Retinal pigment epithelial cell (primary cell): ENCODE data around the gene AP1B1.

Experiments used
- DNase-seq: peaks from one replicate; pipeline ENCODE4 v3.0.0-alpha.2; 2010; ENCODE audit warnings: low read depth
- H3K4me3 ChIP-seq: 2 replicates; pipeline ENCODE4 v1.5.1; 2011; ENCODE audit warnings: mild to moderate bottlenecking, low read length, control low read depth, moderate library complexity
- TF ChIP-seq, protein P1 (sequence below): conservative IDR thresholded peaks from 2 replicates; pipeline ENCODE4 v1.5.1; 2011; ENCODE audit warnings: low read depth, low read length, control low read depth, inconsistent platforms

AP1B1 gene

DNA sequence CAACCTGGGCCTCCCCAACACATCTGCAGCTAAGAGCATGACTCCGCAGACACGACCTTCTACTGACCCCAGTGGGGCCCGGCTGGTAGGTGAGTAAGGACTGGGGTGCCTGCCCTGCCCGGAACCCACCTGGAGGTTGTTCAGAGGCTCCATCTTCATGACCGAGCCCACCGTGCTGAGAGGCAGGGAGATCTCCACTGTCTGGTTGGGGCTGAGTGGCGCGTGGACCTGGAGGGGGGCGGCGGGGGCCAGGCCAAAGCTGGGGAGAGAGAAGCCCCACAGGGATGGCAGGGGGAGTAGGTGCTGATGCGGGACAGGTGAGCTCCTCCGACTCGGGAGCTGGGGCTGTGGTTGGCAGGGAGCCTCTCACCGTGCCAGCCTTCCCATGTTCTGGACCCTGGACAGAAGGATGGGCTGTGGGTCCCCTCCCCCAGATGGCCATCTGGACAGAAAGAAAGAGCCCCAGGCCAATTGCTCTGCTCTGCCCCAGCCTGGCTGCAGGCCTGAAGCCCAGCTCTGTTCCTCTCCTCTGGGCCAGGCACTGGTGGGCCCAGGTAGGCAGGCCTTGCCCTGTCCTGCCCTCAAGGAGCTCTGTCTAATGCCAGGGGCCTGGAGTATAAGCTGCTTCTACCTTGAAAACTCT, 56.6 kb downstream of the AP1B1 start:
- TF ChIP-seq, protein P1, sequence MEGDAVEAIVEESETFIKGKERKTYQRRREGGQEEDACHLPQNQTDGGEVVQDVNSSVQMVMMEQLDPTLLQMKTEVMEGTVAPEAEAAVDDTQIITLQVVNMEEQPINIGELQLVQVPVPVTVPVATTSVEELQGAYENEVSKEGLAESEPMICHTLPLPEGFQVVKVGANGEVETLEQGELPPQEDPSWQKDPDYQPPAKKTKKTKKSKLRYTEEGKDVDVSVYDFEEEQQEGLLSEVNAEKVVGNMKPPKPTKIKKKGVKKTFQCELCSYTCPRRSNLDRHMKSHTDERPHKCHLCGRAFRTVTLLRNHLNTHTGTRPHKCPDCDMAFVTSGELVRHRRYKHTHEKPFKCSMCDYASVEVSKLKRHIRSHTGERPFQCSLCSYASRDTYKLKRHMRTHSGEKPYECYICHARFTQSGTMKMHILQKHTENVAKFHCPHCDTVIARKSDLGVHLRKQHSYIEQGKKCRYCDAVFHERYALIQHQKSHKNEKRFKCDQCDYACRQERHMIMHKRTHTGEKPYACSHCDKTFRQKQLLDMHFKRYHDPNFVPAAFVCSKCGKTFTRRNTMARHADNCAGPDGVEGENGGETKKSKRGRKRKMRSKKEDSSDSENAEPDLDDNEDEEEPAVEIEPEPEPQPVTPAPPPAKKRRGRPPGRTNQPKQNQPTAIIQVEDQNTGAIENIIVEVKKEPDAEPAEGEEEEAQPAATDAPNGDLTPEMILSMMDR = no peak
- no peak for DNase-seq
- no peak overlapping the region for H3K4me3 ChIP-seq

DNA sequence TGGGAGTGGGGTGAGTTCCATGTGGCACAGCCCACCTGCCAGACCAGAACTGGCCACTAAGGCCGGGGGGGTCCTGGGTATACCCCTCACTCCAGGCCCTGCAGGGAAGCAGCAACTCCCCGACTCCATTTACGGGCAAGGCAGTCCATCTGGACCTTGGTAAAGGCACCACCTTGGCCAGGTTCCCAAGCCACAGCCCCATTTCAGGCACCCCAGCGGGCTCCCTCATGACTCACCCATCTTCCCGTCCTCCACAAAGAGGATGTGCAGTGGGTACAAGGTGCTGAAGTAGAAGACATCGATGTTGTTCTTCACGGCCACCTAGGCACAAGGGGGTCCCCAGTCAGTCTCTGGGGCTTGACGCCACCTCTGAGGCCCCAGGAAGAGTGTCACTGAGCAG, 57.2 kb downstream of the AP1B1 start:
- DNase-seq = no peak
- H3K4me3 ChIP-seq = no peak overlapping the region
- TF ChIP-seq, protein P1 = no peak

DNA sequence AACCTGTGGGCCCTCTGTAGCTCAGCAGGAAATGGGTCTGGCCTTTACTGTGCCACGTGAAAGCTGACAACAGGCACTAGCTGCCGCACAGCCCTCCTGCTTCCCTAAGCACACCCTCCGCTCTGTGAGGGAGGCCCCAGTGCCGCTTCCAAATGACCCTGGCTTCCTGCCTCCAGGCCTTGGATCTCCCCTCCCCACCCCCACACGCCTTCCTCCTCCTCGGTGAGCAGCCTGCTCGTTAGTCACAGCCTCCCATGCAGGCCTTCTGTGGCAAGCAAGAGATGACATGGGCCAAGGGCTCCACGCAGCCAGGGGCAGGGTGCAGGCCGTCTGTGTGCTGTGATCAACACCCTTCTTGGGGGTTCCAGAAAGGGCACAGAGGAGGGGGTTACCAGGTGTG, 57.6 kb downstream of the AP1B1 start:
- H3K4me3 ChIP-seq = no peak overlapping the region
- no peak for DNase-seq
- TF ChIP-seq, protein P1 = no peak

DNA sequence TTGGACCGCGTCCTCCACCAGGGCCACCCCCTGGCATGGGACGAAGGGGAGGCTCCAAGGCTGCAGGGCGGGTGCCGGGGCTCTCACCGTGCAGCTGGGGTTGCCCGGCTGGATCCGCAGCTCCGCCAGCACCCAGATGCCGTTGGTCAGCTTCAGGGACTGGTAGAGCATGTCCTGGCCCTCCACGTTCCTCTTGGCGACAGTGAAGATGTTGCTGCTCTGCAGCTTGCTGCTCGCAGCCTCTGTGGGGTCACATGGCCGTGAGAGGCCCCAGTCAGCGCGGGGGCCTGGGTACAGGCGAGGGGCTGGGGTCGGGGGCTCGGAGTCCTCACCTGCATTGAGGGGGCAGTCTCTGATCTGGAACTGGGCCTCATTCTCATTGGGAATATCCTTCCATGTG, 58.1 kb downstream of the AP1B1 start:
- H3K4me3 ChIP-seq = no peak overlapping the region
- no peak for DNase-seq
- TF ChIP-seq, protein P1 = no peak

DNA sequence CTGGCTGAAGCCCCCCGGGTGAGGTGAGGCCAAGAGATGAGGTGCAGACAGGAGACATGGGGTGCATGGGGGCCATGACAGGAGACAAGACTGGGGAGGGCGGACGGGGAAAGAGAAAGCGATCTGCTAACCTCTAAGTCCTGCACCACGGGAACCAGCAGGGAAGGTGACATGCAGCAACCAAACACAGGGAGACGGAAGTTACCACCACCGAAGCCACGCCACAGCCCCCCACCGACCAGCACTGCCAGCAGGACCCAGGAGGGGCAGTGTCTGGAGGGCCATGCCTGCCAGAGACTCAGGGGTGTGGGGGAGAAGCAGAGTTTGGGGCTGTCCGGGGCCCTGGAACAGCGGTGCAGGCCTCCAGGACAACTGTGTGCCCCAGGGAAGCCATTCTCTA, 58.8 kb downstream of the AP1B1 start:
- DNase-seq = no peak
- no peak overlapping the region for H3K4me3 ChIP-seq
- TF ChIP-seq, protein P1 = no peak

DNA sequence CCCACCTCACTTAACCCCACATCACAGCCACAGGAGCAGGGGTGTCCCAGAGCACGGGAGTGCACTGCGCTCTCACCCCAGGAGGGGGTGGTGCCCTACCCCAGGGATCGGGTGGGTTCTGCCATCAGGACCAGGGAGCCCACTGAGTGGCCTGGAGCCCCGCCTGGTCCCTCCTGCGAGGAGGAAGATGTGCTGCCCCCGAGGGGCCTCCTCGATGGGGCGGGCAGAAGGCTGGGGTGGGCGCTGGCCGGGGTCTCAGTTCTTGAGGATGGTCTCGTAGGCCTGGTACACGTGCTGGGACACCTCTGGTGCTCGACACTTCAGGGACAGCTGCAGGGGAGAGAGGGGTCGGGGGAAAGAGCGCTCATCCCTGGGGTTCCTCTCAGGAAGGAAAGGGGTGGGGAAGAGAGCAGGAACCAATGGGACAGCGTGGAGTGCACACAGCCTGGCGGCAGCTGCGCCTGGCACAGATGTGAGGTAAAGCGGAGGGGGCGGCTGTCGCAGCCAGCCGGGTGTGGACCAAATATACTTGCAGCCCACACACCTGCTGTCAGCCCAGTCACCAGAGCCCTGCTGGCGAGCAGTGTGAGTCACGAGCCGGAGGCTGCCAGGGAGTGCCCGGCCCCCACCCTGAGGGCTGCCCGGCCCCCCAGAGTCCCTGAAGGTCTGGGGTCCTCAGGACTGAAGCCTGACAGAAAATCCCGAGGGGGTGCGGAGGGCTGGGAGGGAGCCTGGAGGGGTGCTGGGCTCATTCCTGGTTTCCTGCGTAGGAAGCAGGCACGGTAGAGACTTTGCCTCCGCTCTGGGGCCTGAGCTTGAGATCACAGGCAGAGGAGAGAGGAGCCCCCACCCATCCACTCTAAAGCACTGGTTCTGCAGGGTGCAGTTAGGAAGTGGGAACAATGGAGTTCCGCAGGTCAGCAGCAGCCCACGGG, 59.5 kb downstream of the AP1B1 start:
- no peak for DNase-seq
- no peak overlapping the region for H3K4me3 ChIP-seq
- TF ChIP-seq, protein P1 = no peak

DNA sequence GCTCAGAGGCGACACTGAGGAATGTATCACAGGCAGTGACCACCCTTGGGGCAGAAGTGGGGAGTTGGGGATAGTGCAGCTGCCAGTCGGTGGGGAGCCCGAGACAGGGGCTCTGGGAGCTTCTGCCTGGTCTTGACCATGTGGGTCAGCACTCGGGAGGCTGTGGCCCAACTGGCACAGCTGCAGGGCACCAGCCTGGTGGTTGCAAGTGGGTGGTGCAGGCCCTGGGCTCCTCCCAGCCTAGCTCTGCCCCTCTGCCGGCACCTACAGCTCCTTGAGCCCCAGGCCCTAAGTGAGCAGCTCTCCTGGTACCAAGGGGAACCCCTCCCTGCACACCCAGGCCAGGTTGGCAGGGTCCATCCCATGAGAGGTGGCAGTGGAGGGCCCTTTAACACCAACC, 60.3 kb downstream of the AP1B1 start:
- no peak overlapping the region for H3K4me3 ChIP-seq
- DNase-seq = no peak
- TF ChIP-seq, protein P1 = no peak
